Suprapubic skin (tissue), 3 donors: ENCODE results near the gene CAMK2N1.

Experiments used
- CTCF ChIP-seq, 2 donors: fragments of 200-600 bp in 1 of 2; fragments of 450-650 bp in 1 of 2; sonication (generic) in 1 of 2; IDR thresholded peaks; one replicate each; pipeline ENCODE4 v1.5.1; 2016 to 2019; ENCODE audit warnings: antibody characterized with exemption in 2 of 2, mild to moderate bottlenecking in 1 of 2, moderate library complexity in 1 of 2
- EP300 ChIP-seq: sonication (generic); formaldehyde crosslinking; IDR thresholded peaks from one replicate; pipeline ENCODE4 v1.6.1; 2017; ENCODE audit warnings: antibody characterized with exemption
- POLR2A ChIP-seq, 2 donors: fragments of 450-650 bp; IDR thresholded peaks; one replicate each; pipeline ENCODE4 v1.6.1; 2017; ENCODE audit warnings: antibody characterized with exemption in 2 of 2, mild to moderate bottlenecking in 2 of 2, moderate library complexity in 2 of 2

GRCh38 chr1:20463502-20463901 is 22.5 kb downstream of the CAMK2N1 start:
- TF ChIP-seq EP300 (no peak), CTCF (IDR thresholded peaks at IDR 0.05) (no peak), POLR2A (IDR thresholded peaks at IDR 0.05) (no peak)
